Measurements from ENCODE around the gene CYP2W1.
"Not testable (repeated sequence)": the region's sequence is repeated elsewhere in the genome, so short reads cannot be mapped to it uniquely, and the experiment has no call there.

CYP2W1 gene

DNA sequence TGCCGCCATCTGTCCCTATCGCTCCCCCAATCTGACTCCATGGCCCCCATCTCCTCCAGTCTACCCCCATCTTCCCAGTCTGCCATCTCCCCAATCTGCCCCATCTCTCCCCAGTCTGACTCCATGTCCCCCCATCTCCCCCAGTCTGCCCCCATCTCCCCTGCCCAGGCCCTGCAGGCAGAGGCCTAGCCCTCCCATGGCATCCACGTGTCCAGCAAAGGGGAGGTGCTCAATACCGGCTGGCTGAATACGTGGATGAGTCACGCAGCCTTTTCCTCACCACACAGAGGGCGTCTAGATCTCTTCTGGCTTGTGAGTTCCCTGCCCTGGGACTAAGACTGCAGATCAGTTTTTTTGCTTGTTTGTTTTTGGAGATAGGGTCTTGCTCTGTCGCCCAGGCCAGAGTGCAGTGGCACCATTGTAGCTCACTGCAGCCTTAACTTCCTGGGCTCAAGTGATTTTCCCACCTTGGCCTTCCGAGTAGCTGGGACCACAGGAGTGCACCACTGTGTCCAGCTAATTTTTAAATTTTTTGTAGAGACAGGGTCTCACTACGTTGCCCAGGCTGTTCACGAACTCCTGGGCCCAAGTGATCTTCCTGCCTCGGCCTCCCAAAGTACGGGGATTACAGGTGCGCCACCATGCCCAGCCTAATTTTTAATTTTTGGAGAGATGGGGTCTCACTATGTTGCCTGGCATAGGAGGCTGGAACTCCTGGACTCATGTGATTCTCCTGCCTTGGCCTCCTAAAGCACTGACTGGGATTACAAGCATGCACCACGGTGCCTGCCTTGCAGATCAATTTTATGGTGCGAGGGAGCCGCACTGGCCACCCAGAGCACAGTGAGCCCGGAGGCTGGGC, 46.0 kb downstream of the CYP2W1 start:
- peak overlapping the region; percentile 89 for H3K27ac ChIP-seq (ENCODE audit: low read depth, low read length, severe bottlenecking)
- 67 to 70% methylated on average over 16 to 18 of the region's 18 CpGs for WGBS, 2 experiments (ENCODE audit: insufficient coverage in 2 of 2)
- H3K4me1 ChIP-seq (ENCODE audit: control insufficient read depth, insufficient read depth, low read length, poor library complexity, severe bottlenecking) = peaks cover 9% of the 10 kb centered on the region
- no peaks in the 10 kb centered on the region for H3K9me3 ChIP-seq (ENCODE audit: control insufficient read depth, low read length)
- peak overlapping the region; percentile 65 for H3K4me3 ChIP-seq (ENCODE audit: extremely low read depth, insufficient read depth, low read length, poor library complexity, severe bottlenecking)
- peaks cover 15% of the 10 kb centered on the region for H3K36me3 ChIP-seq (ENCODE audit: control insufficient read depth, insufficient read depth, low read length)

DNA sequence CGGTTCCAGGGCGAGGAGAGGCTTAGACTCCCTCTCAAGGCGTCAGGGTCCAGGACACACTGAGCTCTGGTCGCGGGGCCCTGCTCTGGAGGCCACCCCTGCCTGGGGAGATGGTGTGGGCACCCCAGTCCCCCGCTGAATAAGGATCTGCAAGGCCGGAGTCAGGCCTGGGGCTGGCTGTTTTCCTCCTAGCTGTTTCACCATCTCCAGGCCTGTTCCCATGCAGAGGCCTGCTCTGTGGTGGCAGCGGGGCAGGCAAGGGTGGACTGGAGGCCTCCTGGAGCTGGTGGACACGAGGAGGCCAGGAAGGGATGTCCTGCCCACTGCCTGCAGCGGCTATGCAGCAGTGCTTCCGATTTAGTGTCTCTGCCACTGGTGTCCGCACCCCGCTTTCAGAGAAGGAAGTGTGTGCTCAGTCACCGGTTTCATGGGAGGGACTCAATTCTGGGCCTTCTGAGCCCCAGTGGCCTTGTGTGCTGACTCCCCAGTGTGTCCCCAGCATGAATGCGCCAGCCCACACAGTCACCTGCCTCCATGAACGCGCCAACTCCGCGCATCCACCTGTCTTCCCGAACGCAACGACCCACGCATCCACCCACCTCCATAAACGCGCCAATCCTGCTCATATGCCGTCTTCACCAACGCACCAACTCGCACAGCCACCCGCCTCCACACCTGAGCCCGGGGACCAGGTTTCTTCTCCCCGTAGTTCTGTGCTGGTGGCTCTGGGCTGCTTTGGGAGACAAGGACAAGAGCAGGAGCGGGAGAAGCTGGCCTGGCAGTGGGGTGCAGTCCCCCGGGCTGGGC, 46.9 kb downstream of the CYP2W1 start:
- Histone ChIP-seq H3K9me3 (ENCODE audit: control insufficient read depth, low read length) (peaks cover 2% of the 10 kb centered on the region), H3K4me1 (ENCODE audit: control insufficient read depth, insufficient read depth, low read length, poor library complexity, severe bottlenecking) (peaks cover 9% of the 10 kb centered on the region), H3K4me3 (ENCODE audit: extremely low read depth, insufficient read depth, low read length, poor library complexity, severe bottlenecking) (no peak overlapping the region), H3K27ac (ENCODE audit: low read depth, low read length, severe bottlenecking) (peak overlapping the region; percentile 89), H3K36me3 (ENCODE audit: control insufficient read depth, insufficient read depth, low read length) (peaks cover 15% of the 10 kb centered on the region)
- 96% methylated on average over 24 to 29 of the region's 33 CpGs for WGBS, 2 experiments (ENCODE audit: insufficient coverage in 2 of 2)

DNA sequence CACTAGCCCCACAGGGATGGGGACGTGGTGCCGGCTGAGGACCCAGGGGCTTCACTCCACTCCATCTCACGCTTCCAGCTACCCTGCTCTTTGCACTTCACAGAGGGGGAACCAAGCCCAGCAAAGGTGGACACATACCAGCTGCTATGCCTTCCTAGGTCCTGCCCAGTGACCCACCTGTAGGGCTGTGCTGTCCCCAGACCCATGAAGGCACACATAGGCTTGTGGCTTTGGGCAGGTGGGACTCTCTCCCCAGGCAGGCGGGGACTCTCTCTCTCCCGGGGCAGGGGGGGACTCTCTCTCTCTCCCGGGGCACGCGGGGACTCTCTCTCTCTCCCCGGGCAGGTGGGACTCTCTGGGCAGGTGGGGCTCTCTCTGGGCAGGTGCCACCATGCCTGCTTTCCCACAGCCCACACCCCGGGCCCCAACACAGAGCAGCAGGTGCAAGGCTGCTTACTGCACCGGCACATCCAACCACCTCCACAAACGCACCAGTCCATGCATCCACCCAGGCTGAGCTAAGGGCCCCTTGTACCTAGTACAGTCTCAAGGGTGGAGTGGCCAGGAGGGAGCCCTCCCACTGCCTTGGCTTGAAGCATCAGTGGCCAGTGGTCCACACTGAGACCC, 47.6 kb downstream of the CYP2W1 start:
- H3K36me3 ChIP-seq (ENCODE audit: control insufficient read depth, insufficient read depth, low read length) = peaks cover 12% of the 10 kb centered on the region
- H3K4me3 ChIP-seq (ENCODE audit: extremely low read depth, insufficient read depth, low read length, poor library complexity, severe bottlenecking) = no peak overlapping the region
- no peak overlapping the region for H3K27ac ChIP-seq (ENCODE audit: low read depth, low read length, severe bottlenecking)
- H3K4me1 ChIP-seq (ENCODE audit: control insufficient read depth, insufficient read depth, low read length, poor library complexity, severe bottlenecking) = peaks cover 9% of the 10 kb centered on the region
- WGBS, 2 experiments (ENCODE audit: insufficient coverage in 2 of 2) = 96 to 100% methylated on average over 9 to 11 of the region's 12 CpGs
- peaks cover 9% of the 10 kb centered on the region for H3K9me3 ChIP-seq (ENCODE audit: control insufficient read depth, low read length)

DNA sequence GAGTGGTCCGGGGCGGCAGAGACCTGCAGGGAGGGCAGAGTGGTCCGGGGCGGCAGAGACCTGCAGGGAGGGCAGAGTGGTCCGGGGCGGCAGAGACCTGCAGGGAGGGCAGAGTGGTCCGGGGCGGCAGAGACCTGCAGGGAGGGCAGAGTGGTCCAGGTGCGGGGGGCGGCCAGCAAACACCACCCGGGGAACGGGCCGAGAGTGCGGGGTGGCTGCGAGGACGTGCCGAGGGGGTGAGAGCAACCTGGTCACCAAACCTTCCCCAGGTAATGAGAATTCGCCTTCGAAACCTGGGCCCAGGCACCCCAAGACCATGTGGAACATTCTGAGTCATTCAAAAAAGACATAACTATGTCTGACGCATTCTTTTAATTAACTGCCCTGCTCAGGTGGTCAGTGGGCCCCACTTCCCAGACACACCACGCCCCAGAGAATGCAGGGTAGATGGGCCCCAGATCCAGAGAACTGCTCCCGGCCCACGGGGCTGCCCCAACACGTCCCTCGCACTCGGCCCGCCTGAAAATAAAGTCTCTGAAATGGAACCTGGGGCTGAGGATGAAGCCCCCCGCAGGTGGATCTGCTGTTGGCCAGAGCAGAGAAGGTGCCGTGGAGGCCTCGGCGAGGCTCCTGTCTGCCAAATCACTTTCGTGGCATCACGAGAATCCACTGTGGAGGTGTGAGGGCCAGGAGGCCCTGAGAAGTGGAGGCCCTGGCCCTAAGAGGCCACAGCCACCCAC, 48.9 kb downstream of the CYP2W1 start:
- no peak overlapping the region for H3K27ac ChIP-seq (ENCODE audit: low read depth, low read length, severe bottlenecking)
- H3K9me3 ChIP-seq (ENCODE audit: control insufficient read depth, low read length) = peaks cover 16% of the 10 kb centered on the region
- H3K4me1 ChIP-seq (ENCODE audit: control insufficient read depth, insufficient read depth, low read length, poor library complexity, severe bottlenecking) = peaks cover 6% of the 10 kb centered on the region
- WGBS, 2 experiments (ENCODE audit: insufficient coverage in 2 of 2) = 93 to 96% methylated on average over 23 to 27 of the region's 33 CpGs
- H3K36me3 ChIP-seq (ENCODE audit: control insufficient read depth, insufficient read depth, low read length) = peaks cover 11% of the 10 kb centered on the region
- no peak overlapping the region for H3K4me3 ChIP-seq (ENCODE audit: extremely low read depth, insufficient read depth, low read length, poor library complexity, severe bottlenecking)

DNA sequence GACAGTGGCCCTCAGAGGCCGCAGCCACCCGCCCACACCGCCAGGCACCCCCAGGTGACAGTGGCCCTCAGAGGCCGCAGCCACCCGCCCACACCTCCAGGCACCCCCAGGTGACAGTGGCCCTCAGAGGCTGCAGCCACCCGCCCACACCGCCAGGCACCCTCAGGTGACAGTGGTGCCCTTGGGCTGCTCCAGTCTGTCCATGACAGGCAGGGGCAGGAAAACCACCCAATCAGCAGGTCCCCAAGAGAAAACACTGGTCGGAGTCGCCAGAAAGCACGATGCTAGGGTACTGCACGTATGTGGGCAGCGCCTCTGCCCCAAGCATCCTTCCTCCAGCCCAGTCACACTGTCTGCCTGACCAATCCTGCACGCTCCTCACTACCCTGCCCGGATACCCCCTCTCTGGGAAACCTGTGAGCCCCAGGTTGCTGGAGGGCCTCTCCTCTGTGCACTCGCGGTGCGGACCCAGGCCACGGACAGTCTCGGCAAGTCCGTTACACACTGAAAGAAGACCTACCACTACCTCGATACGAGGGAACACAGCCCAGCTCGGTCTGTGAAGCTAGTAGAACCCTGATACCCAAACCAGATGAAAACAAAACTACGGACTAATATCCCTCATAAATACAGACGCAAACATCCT, 49.7 kb downstream of the CYP2W1 start:
- 92 to 93% methylated on average over 18 to 23 of the region's 25 CpGs for WGBS, 2 experiments (ENCODE audit: insufficient coverage in 2 of 2)
- Histone ChIP-seq H3K9me3 (ENCODE audit: control insufficient read depth, low read length) (peaks cover 16% of the 10 kb centered on the region), H3K36me3 (ENCODE audit: control insufficient read depth, insufficient read depth, low read length) (peaks cover 11% of the 10 kb centered on the region), H3K4me3 (ENCODE audit: extremely low read depth, insufficient read depth, low read length, poor library complexity, severe bottlenecking) (no peak overlapping the region), H3K27ac (ENCODE audit: low read depth, low read length, severe bottlenecking) (no peak overlapping the region), H3K4me1 (ENCODE audit: control insufficient read depth, insufficient read depth, low read length, poor library complexity, severe bottlenecking) (peaks cover 6% of the 10 kb centered on the region)

DNA sequence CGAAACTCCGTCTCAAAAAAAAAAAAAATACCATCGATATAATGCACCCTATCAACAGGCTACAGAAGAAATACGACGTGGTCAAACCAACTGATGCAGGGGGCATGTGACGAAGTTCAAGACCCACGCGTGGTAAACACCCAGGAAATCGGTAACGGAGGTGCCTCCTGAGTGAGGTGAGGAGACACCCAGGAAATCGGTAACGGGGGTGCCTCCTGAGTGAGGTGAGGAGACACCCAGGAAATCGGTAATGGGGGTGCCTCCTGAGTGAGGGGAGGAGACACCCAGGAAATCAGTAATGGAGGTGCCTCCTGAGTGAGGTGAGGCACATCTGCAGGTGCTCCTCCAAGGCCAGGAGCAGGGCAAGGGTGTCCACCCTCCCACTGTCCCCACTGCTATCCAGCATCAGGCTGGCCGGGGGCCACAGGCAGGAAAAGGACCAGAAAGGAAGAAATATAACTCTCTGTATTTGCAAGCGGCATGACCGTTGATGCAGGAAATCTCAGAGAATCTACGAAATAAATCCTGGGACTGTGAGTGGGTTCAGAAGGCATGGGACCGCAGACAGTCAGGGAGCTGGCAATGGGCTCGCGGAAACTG, 50.7 kb downstream of the CYP2W1 start:
- Histone ChIP-seq H3K4me3 (ENCODE audit: extremely low read depth, insufficient read depth, low read length, poor library complexity, severe bottlenecking) (no peak overlapping the region), H3K36me3 (ENCODE audit: control insufficient read depth, insufficient read depth, low read length) (peaks cover 11% of the 10 kb centered on the region), H3K9me3 (ENCODE audit: control insufficient read depth, low read length) (peaks cover 16% of the 10 kb centered on the region), H3K27ac (ENCODE audit: low read depth, low read length, severe bottlenecking) (no peak overlapping the region), H3K4me1 (ENCODE audit: control insufficient read depth, insufficient read depth, low read length, poor library complexity, severe bottlenecking) (peaks cover 6% of the 10 kb centered on the region)
- WGBS, 2 experiments (ENCODE audit: insufficient coverage in 2 of 2) = 96 to 99% methylated on average over 17 of the region's 20 CpGs

DNA sequence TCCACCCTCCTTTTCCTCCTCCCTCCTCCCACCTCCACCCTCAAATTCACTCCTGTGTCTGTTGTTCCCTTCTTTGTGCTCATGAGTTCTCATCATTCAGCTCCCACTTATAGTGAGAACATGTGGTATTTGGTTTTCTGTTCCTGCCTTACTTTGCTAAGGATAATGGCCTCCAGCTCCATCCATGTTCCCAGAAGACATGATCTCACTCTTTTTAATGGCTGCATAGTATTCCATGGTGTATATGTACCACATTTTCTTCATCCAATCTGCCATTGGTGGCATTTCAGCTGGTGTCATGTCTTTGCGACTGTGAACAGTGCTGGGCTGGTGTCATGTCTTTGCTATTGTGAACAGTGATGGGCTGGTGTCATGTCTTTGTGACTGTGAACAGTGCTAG, 51.8 kb downstream of the CYP2W1 start:
- H3K4me1 ChIP-seq (ENCODE audit: control insufficient read depth, insufficient read depth, low read length, poor library complexity, severe bottlenecking); H3K27ac ChIP-seq (ENCODE audit: low read depth, low read length, severe bottlenecking); H3K4me3 ChIP-seq (ENCODE audit: extremely low read depth, insufficient read depth, low read length, poor library complexity, severe bottlenecking): not testable (repeated sequence)
- H3K36me3 ChIP-seq (ENCODE audit: control insufficient read depth, insufficient read depth, low read length) = peaks cover 11% of the 10 kb centered on the region
- peaks cover 16% of the 10 kb centered on the region for H3K9me3 ChIP-seq (ENCODE audit: control insufficient read depth, low read length)
- WGBS, 2 experiments (ENCODE audit: insufficient coverage in 2 of 2) = 90% methylated on average over 1 of the region's 1 CpG; no CpG with 5 or more reads in 1 of the 2 experiments

DNA sequence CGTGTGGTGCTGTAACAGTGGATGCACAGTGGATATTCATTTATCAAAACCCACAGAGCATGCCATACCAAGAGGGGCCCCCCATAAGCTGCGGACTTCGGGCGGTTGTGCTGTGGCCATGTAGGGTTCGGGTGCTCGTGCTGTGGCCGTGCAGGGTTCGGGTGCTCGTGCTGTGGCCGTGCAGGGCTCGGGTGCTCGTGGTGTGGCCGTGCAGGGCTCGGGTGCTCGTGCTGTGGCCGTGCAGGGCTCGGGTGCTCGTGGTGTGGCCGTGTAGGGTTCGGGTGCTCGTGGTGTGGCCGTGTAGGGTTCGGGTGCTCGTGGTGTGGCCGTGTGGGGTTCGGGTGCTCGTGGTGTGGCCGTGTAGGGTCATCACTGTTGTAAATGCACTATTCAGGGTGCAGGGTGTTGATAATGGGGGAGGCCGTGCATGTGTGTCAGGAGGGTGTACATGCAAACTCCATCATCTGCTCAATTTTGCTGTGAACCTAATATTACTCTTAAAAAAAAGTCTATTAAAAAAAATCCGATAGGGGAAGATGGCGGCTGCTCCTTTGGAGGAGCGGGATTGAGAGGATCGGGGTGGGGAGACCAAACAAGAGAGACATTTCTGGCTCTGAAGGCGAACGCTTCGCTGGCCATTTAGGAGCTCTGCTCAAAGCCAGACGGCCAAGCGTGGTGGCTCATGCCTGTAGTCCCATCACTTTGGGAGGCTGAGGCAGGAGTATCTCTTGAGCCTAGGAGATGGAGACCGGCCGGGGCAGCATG, 53.4 kb downstream of the CYP2W1 start:
- not testable (repeated sequence) for H3K27ac ChIP-seq (ENCODE audit: low read depth, low read length, severe bottlenecking); H3K4me3 ChIP-seq (ENCODE audit: extremely low read depth, insufficient read depth, low read length, poor library complexity, severe bottlenecking); H3K4me1 ChIP-seq (ENCODE audit: control insufficient read depth, insufficient read depth, low read length, poor library complexity, severe bottlenecking)
- Histone ChIP-seq H3K9me3 (ENCODE audit: control insufficient read depth, low read length) (peaks cover 16% of the 10 kb centered on the region), H3K36me3 (ENCODE audit: control insufficient read depth, insufficient read depth, low read length) (peaks cover 11% of the 10 kb centered on the region)
- 96 to 98% methylated on average over 17 to 30 of the region's 40 CpGs for WGBS, 2 experiments (ENCODE audit: insufficient coverage in 2 of 2)
